HepG2 (cell line): ENCODE results near the gene COL5A1. TPM values are rescaled to one million over a fixed set of nuclear protein-coding genes. Genes with fewer than 3 reads are reported as not detected.

ENCODE experiments used
- ATAC-seq: fragments of 200-7000 bp; cut with Tn5 transposase; 3 replicates; pipeline ENCODE4 v1.9.1; 2020; ENCODE audit warnings: mild to moderate bottlenecking, moderate library complexity
- BruUV-seq: library from RNA; stranded (reverse); fragments of 400-500 nt; replicated peaks from 2 replicates; lab custom pipeline; 2021; lab: Mats Ljungman, UMichigan
- CTCF ChIA-PET: fragments of 300-600 bp; formaldehyde crosslinking; extraction: SDS; loops from one replicate; lab custom pipeline; 2021; ENCODE audit warnings: low total read pairs, inconsistent platforms, low intra/inter-chr PET ratio; lab: Yijun Ruan, JAX
- POLR2A ChIA-PET: fragments of 350-600 bp; sonication (Branson Sonifier 250); formaldehyde crosslinking; loops from one replicate; lab custom pipeline; 2020; ENCODE audit warnings: antibody characterized with exemption, inconsistent platforms; lab: Yijun Ruan, JAX
- DNase-seq: peaks from one replicate; pipeline ENCODE4 v3.0.0-alpha.2; 2015; ENCODE audit warnings: low spot score
- FAIRE-seq: peaks from 3 replicates; lab custom pipeline; 2011; peaks lifted over from hg19 to GRCh38; lab: Jason Lieb, UNC
- H2AFZ ChIP-seq: one replicate; pipeline ENCODE4 v1.6.1; 2011; ENCODE audit warnings: low read length, inconsistent platforms
- H3K27ac ChIP-seq: fragments of 300-600 bp; 3 replicates; pipeline ENCODE4 v1.8.0; 2011; ENCODE audit warnings: mixed run types, mild to moderate bottlenecking, mixed read lengths, low read length, inconsistent platforms; ENCODE audit not compliant: insufficient read depth; ENCODE audit errors: extremely low read length
- H3K27me3 ChIP-seq, 2 experiments: fragments of 200-600 bp in 1 of 2; 2 replicates in 1 of 2; 3 replicates in 1 of 2; pipeline versions ENCODE4 v1.6.0 to v1.8.0; 2011; ENCODE audit warnings: low read length in 2 of 2, mild to moderate bottlenecking in 2 of 2, moderate library complexity in 2 of 2, inconsistent platforms in 1 of 2; ENCODE audit not compliant: insufficient read depth in 2 of 2, control insufficient read depth in 1 of 2
- H3K36me3 ChIP-seq, 2 experiments: fragments of 200-600 bp in 1 of 2; replicated peaks in 1 of 2; 2 replicates in 1 of 2; 3 replicates in 1 of 2; pipeline versions ENCODE4 v1.5.1 to v1.8.0; 2011; ENCODE audit warnings: low read length in 2 of 2, inconsistent platforms in 1 of 2; ENCODE audit not compliant: insufficient read depth in 2 of 2, control insufficient read depth in 1 of 2
- H3K4me1 ChIP-seq: 2 replicates; pipeline ENCODE4 v1.5.1; 2012; ENCODE audit warnings: low read length, inconsistent platforms; ENCODE audit not compliant: insufficient read depth
- H3K4me2 ChIP-seq: 2 replicates; pipeline ENCODE4 v1.6.0; 2011; ENCODE audit warnings: low read depth, low read length, inconsistent platforms
- H3K4me3 ChIP-seq, 3 experiments: fragments of 200-600 bp in 1 of 3; sonication (generic), shearing (Covaris generic) in 1 of 3; replicated peaks in 1 of 3; 2 replicates each; pipeline ENCODE4 v1.5.1; 2011 to 2016; ENCODE audit warnings: low read length in 3 of 3, inconsistent platforms in 2 of 3, low read depth in 2 of 3, mild to moderate bottlenecking in 2 of 3, control low read depth in 1 of 3, mixed read lengths in 1 of 3; ENCODE audit not compliant: insufficient read depth in 1 of 3
- H3K79me2 ChIP-seq: one replicate; pipeline ENCODE4 v1.6.1; 2011; ENCODE audit warnings: low read length, inconsistent platforms; ENCODE audit not compliant: insufficient read depth
- H3K9ac ChIP-seq: 2 replicates; pipeline ENCODE4 v1.6.0; 2011; ENCODE audit warnings: mild to moderate bottlenecking, low read depth, low read length, inconsistent platforms; ENCODE audit not compliant: insufficient read depth
- H3K9me3 ChIP-seq: 2 replicates; pipeline ENCODE4 v1.5.1; 2012; ENCODE audit warnings: mild to moderate bottlenecking, low read length
- H4K20me1 ChIP-seq: 2 replicates; pipeline ENCODE4 v1.6.0; 2011; ENCODE audit warnings: inconsistent platforms, mild to moderate bottlenecking, low read length, moderate library complexity; ENCODE audit not compliant: insufficient read depth
- CREM ChIP-seq, 2 experiments: sonication (generic) in 1 of 2; formaldehyde crosslinking in 1 of 2; IDR thresholded peaks; 2 replicates each; pipeline versions ENCODE4 v1.4.0 to v1.6.1; 2016 to 2020; ENCODE audit warnings: antibody characterized with exemption in 1 of 2, mild to moderate bottlenecking in 1 of 2, missing genetic modification reagents in 1 of 2
- DMTF1 ChIP-seq: sonication (generic); formaldehyde crosslinking; IDR thresholded peaks from 2 replicates; pipeline ENCODE4 v1.4.0; 2020; ENCODE audit warnings: mild to moderate bottlenecking, missing genetic modification reagents
- ETV5 ChIP-seq: IDR thresholded peaks from 2 replicates; pipeline ENCODE4 v1.6.1; 2018; ENCODE audit warnings: missing biosample characterization, missing genetic modification reagents, inconsistent platforms, borderline replicate concordance
- GLI4 ChIP-seq: sonication (generic); formaldehyde crosslinking; IDR thresholded peaks from 2 replicates; pipeline ENCODE4 v1.5.1; 2020; ENCODE audit warnings: missing genetic modification reagents, mild to moderate bottlenecking, moderate library complexity, borderline replicate concordance
- GTF3A ChIP-seq: sonication (generic); formaldehyde crosslinking; conservative IDR thresholded peaks from 2 replicates; pipeline ENCODE4 v1.4.0; 2020; ENCODE audit warnings: mild to moderate bottlenecking, missing genetic modification reagents
- KLF16 ChIP-seq, 2 experiments: sonication (generic) in 1 of 2; formaldehyde crosslinking in 1 of 2; IDR thresholded peaks; 2 replicates each; pipeline versions ENCODE4 v1.6.1 to v1.8.0; 2016 to 2023; ENCODE audit warnings: missing genetic modification reagents in 2 of 2, missing compliant biosample characterization in 1 of 2
- NRL ChIP-seq: sonication (generic); formaldehyde crosslinking; IDR thresholded peaks from 2 replicates; pipeline ENCODE4 v1.5.0; 2020; ENCODE audit warnings: missing genetic modification reagents, mild to moderate bottlenecking, moderate library complexity, borderline replicate concordance
- RNF2 ChIP-seq: fragments of 450-650 bp; conservative IDR thresholded peaks from 2 replicates; pipeline ENCODE4 v1.6.1; 2016; ENCODE audit warnings: low read depth
- USF2 ChIP-seq, 2 experiments: sonication (generic) in 1 of 2; formaldehyde crosslinking in 1 of 2; IDR thresholded peaks; 2 replicates each; pipeline versions ENCODE4 v1.5.1 to v1.6.1; 2011 to 2020; ENCODE audit warnings: borderline replicate concordance in 1 of 2, low read depth in 1 of 2, low read length in 1 of 2, mild to moderate bottlenecking in 1 of 2, missing genetic modification reagents in 1 of 2, moderate library complexity in 1 of 2
- ZFP90 ChIP-seq: sonication (generic); formaldehyde crosslinking; IDR thresholded peaks from 2 replicates; pipeline ENCODE4 v1.8.0; 2022; ENCODE audit warnings: missing genetic modification reagents, mild to moderate bottlenecking, inconsistent platforms, borderline replicate concordance
- ZKSCAN5 ChIP-seq: sonication (generic); formaldehyde crosslinking; IDR thresholded peaks from 2 replicates; pipeline ENCODE4 v1.5.1; 2020; ENCODE audit warnings: mild to moderate bottlenecking, missing genetic modification reagents
- ZNF543 ChIP-seq: sonication (generic); formaldehyde crosslinking; IDR thresholded peaks from 2 replicates; pipeline ENCODE4 v1.4.0; 2020; ENCODE audit warnings: mild to moderate bottlenecking, missing genetic modification reagents
- ZNF546 ChIP-seq: sonication (generic); formaldehyde crosslinking; conservative IDR thresholded peaks from 2 replicates; pipeline ENCODE4 v1.8.1; 2023; ENCODE audit warnings: mild to moderate bottlenecking, missing genetic modification reagents
- ZNF567 ChIP-seq: sonication (generic); formaldehyde crosslinking; IDR thresholded peaks from 2 replicates; pipeline ENCODE4 v1.8.1; 2023; ENCODE audit warnings: mild to moderate bottlenecking, missing genetic modification reagents, borderline replicate concordance
- WGBS: methylation state at CpG from one replicate; pipeline ENCODE4 v1.1.6; 2017; ENCODE audit warnings: low lambda C conversion rate; 5-methylcytosine and 5-hydroxymethylcytosine counted together
- in situ Hi-C: cut with HindIII; loops from 2 replicates; pipeline ENCODE4 v1.10.0; 2017; ENCODE audit warnings: low pct_unique_long_range_greater_than_20kb; ENCODE audit not compliant: extremely low pct_ligation_motif_present
- intact Hi-C: fragments of 100-400 bp; cut with micrococcal nuclease; formaldehyde crosslinking; loops from one replicate; pipeline ENCODE4 v1.10.0; 2022; ENCODE audit not compliant: unreplicated experiment
- polyA plus RNA-seq, 8 experiments: library from polyadenylated mRNA; depleted of rRNA in 3 of 8; stranded (reverse) in 7 of 8; unstranded in 1 of 8; fragments of >200 nt; fragmentation: Illumina TruSeq in 4 of 8; extraction: Trizol in 4 of 8; gene quantifications; 2 replicates each; pipeline versions ENCODE4 v1.2.1 to v1.2.3, GENCODE V29; 2011 to 2016; ENCODE audit warnings: low read depth in 4 of 8, missing spikeins in 1 of 8, mixed read lengths in 1 of 8; ENCODE audit not compliant: insufficient read depth in 1 of 8
- total RNA-seq, 5 experiments: library from RNA; depleted of rRNA; stranded (reverse); fragments of >200 nt; fragmentation: Illumina TruSeq; extraction: Trizol; gene quantifications; 2 replicates each; pipeline ENCODE4 v1.2.3, GENCODE V29; 2016; ENCODE audit warnings: low read depth in 1 of 5

Gene COL5A1
- total and polyA plus RNA-seq, 2 of the 13 experiments (the other 11 are each of a cell fraction or from before 2014, with no cell fraction given): not detected

GRCh38 chr9:134734270-134734669, 92.7 kb downstream of the COL5A1 start:
- Histone ChIP-seq H3K79me2 (no peaks in the 10 kb centered on the region), H3K9ac (no peak overlapping the region), H4K20me1 (0 out of 2 replicates have a peak, but pooled peaks cover under 1% of the 10 kb centered on the region), H3K27ac (no peak overlapping the region), H2AFZ (no peak overlapping the region), H3K4me2 (no peak overlapping the region), H3K27me3 (peaks cover 4 to 16% of the 10 kb centered on the region in 2 experiments), H3K4me3 (no peak overlapping the region), H3K9me3 (no peaks in the 10 kb centered on the region), H3K4me1 (0 out of 2 replicates have a peak, but pooled peaks cover 7% of the 10 kb centered on the region), H3K36me3 (no peaks in the 10 kb centered on the region)
- in situ Hi-C loops: loop anchor here (10.0 kb wide), 1 partner anchor 279 kb away; no protein-coding TSS in a partner anchor
- peak; percentile 27 for DNase-seq
- peak; percentile 18; the same call in 1 of the 3 replicates for ATAC-seq
- 60% methylated on average over 2 of the region's 8 CpGs for WGBS
- TF ChIP-seq NRL (CRISPR knock-in tag) (no peak), DMTF1 (CRISPR knock-in tag) (no peak), USF2 (IDR thresholded peaks at IDR 0.05; ENCODE audit: low read depth, low read length) (no peak), USF2 (CRISPR knock-in tag; IDR thresholded peaks at IDR 0.05; ENCODE audit: borderline replicate concordance) (no peak), ETV5 (CRISPR knock-in tag) (no peak), KLF16 (CRISPR knock-in tag; IDR thresholded peaks at IDR 0.05) (no peak), GLI4 (CRISPR knock-in tag) (no peak), GTF3A (CRISPR knock-in tag) (no peak), CREM (IDR thresholded peaks at IDR 0.05) (no peak), CREM (CRISPR knock-in tag; IDR thresholded peaks at IDR 0.05) (no peak), ZKSCAN5 (CRISPR knock-in tag) (no peak), ZNF567 (no peak), ZNF546 (CRISPR knock-in tag) (no peak), ZFP90 (CRISPR knock-in tag) (no peak), RNF2 (no peak), ZNF543 (CRISPR knock-in tag) (no peak)
- intact Hi-C loops: no loop called here
- BruUV-seq: no TSS peak
- ChIA-PET CTCF (no interaction called here), POLR2A (no interaction called here)
- FAIRE-seq: no peak
